SK-N-SH (cell line): ENCODE results near the gene IL32. TPM values are rescaled to one million over a fixed set of nuclear protein-coding genes. Genes with fewer than 3 reads are reported as not detected.

Source experiments
- CTCF ChIA-PET: fragments of 300-600, 350-600 bp; formaldehyde crosslinking; extraction: SDS; loops from one replicate; lab custom pipeline; 2021; lab: Yijun Ruan, JAX
- POLR2A ChIA-PET: fragments of 350-600 bp; sonication (Branson Sonifier 250); formaldehyde crosslinking; extraction: SDS; loops from one replicate; lab custom pipeline; 2020; ENCODE audit warnings: antibody characterized with exemption, inconsistent platforms; lab: Yijun Ruan, JAX
- DNase-seq: peaks from one replicate; pipeline ENCODE4 v3.0.0; 2012
- H2AFZ ChIP-seq: fragments of 200-600 bp; sonication (generic); 2 replicates; pipeline ENCODE4 v1.8.1; 2016; ENCODE audit warnings: antibody characterized with exemption, mild to moderate bottlenecking, low read depth
- H3F3A ChIP-seq: fragments of 200-600 bp; sonication (generic); replicated peaks from 2 replicates; pipeline ENCODE3; 2016; ENCODE audit warnings: antibody characterized with exemption, mild to moderate bottlenecking; ENCODE audit not compliant: insufficient read depth
- H3K27ac ChIP-seq, 2 experiments: fragments of 200-500 bp in 1 of 2; fragments of 200-600 bp in 1 of 2; sonication (Bioruptor generic) in 1 of 2; sonication (generic), shearing (Covaris generic) in 1 of 2; 2 replicates each; pipeline versions ENCODE4 v1.5.1 to v1.6.1; 2014 to 2016; ENCODE audit warnings: low read depth in 2 of 2, inconsistent platforms in 1 of 2, low read length in 1 of 2, mild to moderate bottlenecking in 1 of 2, mixed read lengths in 1 of 2
- H3K27me3 ChIP-seq: fragments of 200-600 bp; sonication (generic), shearing (Covaris generic); 2 replicates; pipeline ENCODE4 v1.6.1; 2016; ENCODE audit warnings: mixed run types; ENCODE audit not compliant: insufficient read depth
- H3K36me3 ChIP-seq, 2 experiments: fragments of 200-500 bp in 1 of 2; fragments of 200-600 bp in 1 of 2; sonication (Bioruptor generic) in 1 of 2; sonication (generic) in 1 of 2; replicated peaks in 1 of 2; 2 replicates each; pipeline versions ENCODE3 to v1.5.1; 2014 to 2016; ENCODE audit warnings: low read length in 1 of 2, mild to moderate bottlenecking in 1 of 2; ENCODE audit not compliant: insufficient read depth in 2 of 2, control insufficient read depth in 1 of 2
- H3K4me1 ChIP-seq, 2 experiments: fragments of 200-500 bp in 1 of 2; fragments of 200-600 bp in 1 of 2; sonication (Bioruptor generic) in 1 of 2; sonication (generic), shearing (Covaris generic) in 1 of 2; 2 replicates each; pipeline versions ENCODE4 v1.5.1 to v1.6.1; 2014 to 2016; ENCODE audit warnings: low read depth in 1 of 2, low read length in 1 of 2, mixed run types in 1 of 2; ENCODE audit not compliant: insufficient read depth in 2 of 2, control insufficient read depth in 1 of 2
- H3K4me2 ChIP-seq: fragments of 200-600 bp; sonication (generic), shearing (Covaris generic); 2 replicates; pipeline ENCODE4 v1.6.1; 2017; ENCODE audit warnings: mixed run types
- H3K4me3 ChIP-seq, 2 experiments: fragments of 200-500 bp in 1 of 2; fragments of 200-600 bp in 1 of 2; sonication (Bioruptor generic) in 1 of 2; sonication (generic), shearing (Covaris generic) in 1 of 2; 2 replicates each; pipeline versions ENCODE4 v1.5.1 to v1.8.1; 2014 to 2016; ENCODE audit warnings: low read depth in 2 of 2, inconsistent platforms in 1 of 2, low read length in 1 of 2, mild to moderate bottlenecking in 1 of 2, mixed read lengths in 1 of 2, moderate library complexity in 1 of 2
- H3K79me2 ChIP-seq: fragments of 200-600 bp; sonication (generic); 2 replicates; pipeline ENCODE4 v1.8.1; 2017; ENCODE audit warnings: mild to moderate bottlenecking; ENCODE audit not compliant: insufficient read depth
- H3K9ac ChIP-seq: fragments of 200-600 bp; sonication (generic); 2 replicates; pipeline ENCODE4 v1.6.1; 2017; ENCODE audit warnings: mixed run types
- H3K9me2 ChIP-seq: fragments of 200-600 bp; sonication (generic); 2 replicates; pipeline ENCODE4 v1.6.1; 2017; ENCODE audit warnings: mixed run types
- H3K9me3 ChIP-seq: fragments of 200-600 bp; sonication (generic); 2 replicates; pipeline ENCODE4 v1.6.1; 2017; ENCODE audit warnings: mixed run types, mild to moderate bottlenecking, moderate library complexity
- H4K20me1 ChIP-seq: fragments of 200-600 bp; sonication (generic); 2 replicates; pipeline ENCODE4 v1.6.1; 2017; ENCODE audit warnings: mild to moderate bottlenecking, mixed run types; ENCODE audit not compliant: insufficient read depth
- CTCF ChIP-seq: fragments of 200-600 bp; sonication (generic); IDR thresholded peaks from 2 replicates; pipeline ENCODE4 v1.6.1; 2017; ENCODE audit warnings: antibody characterized with exemption, mild to moderate bottlenecking, moderate library complexity
- EP300 ChIP-seq, 2 experiments: IDR thresholded peaks; 2 replicates each; pipeline versions ENCODE4 v1.4.0 to v1.6.1; 2012; ENCODE audit warnings: borderline replicate concordance in 1 of 2, low read depth in 1 of 2, low read length in 1 of 2
- GATA2 ChIP-seq: sonication (generic); formaldehyde crosslinking; IDR thresholded peaks from 2 replicates; pipeline ENCODE4 v1.5.0; 2020; ENCODE audit warnings: mild to moderate bottlenecking, missing genetic modification reagents
- JUND ChIP-seq: IDR thresholded peaks from 2 replicates; pipeline ENCODE4 v1.4.0; 2012
- NFIC ChIP-seq: IDR thresholded peaks from 2 replicates; pipeline ENCODE4 v1.4.0; 2012; ENCODE audit warnings: borderline replicate concordance
- PBX3 ChIP-seq: IDR thresholded peaks from 2 replicates; pipeline ENCODE4; 2012
- RAD21 ChIP-seq: IDR thresholded peaks from 2 replicates; pipeline ENCODE4 v1.6.1; 2012; ENCODE audit warnings: mild to moderate bottlenecking, low read length
- RFX5 ChIP-seq: IDR thresholded peaks from 2 replicates; pipeline ENCODE4 v1.6.1; 2012; ENCODE audit warnings: mild to moderate bottlenecking, improper control_type of control experiment, low read length
- TAF1 ChIP-seq: IDR thresholded peaks from 2 replicates; pipeline ENCODE4 v1.6.1; 2012; ENCODE audit warnings: low read depth, mild to moderate bottlenecking, low read length, moderate library complexity, borderline replicate concordance
- TCF12 ChIP-seq: IDR thresholded peaks from 2 replicates; pipeline ENCODE4 v1.4.0; 2012
- TEAD4 ChIP-seq: IDR thresholded peaks from 2 replicates; pipeline ENCODE4 v1.4.0; 2012; ENCODE audit warnings: mild to moderate bottlenecking, borderline replicate concordance; ENCODE audit not compliant: insufficient read depth
- USF1 ChIP-seq: IDR thresholded peaks from 2 replicates; pipeline ENCODE4 v1.4.0; 2012; ENCODE audit warnings: low read depth, borderline replicate concordance
- USF2 ChIP-seq: fragments of 150-350 bp; IDR thresholded peaks from 2 replicates; pipeline ENCODE4 v1.6.1; 2017; ENCODE audit warnings: antibody characterized with exemption, low read length, low read depth, borderline replicate concordance
- YY1 ChIP-seq: IDR thresholded peaks from 2 replicates; pipeline ENCODE4 v1.4.0; 2012; ENCODE audit warnings: low read depth, mild to moderate bottlenecking
- ZBTB33 ChIP-seq: IDR thresholded peaks from 2 replicates; pipeline ENCODE4 v1.4.0; 2012; ENCODE audit warnings: low read depth, borderline replicate concordance
- WGBS: methylation state at CpG from one replicate; pipeline ENCODE4 v1.1.6; 2017; ENCODE audit warnings: low lambda C conversion rate; 5-methylcytosine and 5-hydroxymethylcytosine counted together
- polyA plus RNA-seq, 3 experiments: library from polyadenylated mRNA; depleted of rRNA; stranded (reverse); fragments of >200 nt; gene quantifications; 2 replicates each; pipeline ENCODE4 v1.2.3, GENCODE V29; 2012

Gene IL32
- polyA plus RNA-seq (2012; rRNA removed): 26.4 and 34.7 TPM in 2 replicates
- 21.8 and 21.9 TPM in 2 replicates for polyA plus RNA-seq (2012; cell fraction: cytosol; rRNA removed)
- polyA plus RNA-seq (2012; cell fraction: nucleus; rRNA removed): 39.1 and 47.2 TPM in 2 replicates

GRCh38 chr16:3065069-3065741 is at the start of gene IL32:
TSS of gene IL32 (plus strand) at chr16:3065640. CDS start at chr16:3065812, 172 bp downstream.
- no peak for TF ChIP-seq RFX5
- TF ChIP-seq TAF1: no peak
- 0 out of 2 replicates have a peak, but pooled peaks have one; percentile 25 for TF ChIP-seq TCF12
- TF ChIP-seq, all 33 proteins: peak for 1
- POLR2A ChIA-PET: no interaction called here
- DNase-seq: no peak
- no peaks in the 10 kb centered on the region for H3K9me3 ChIP-seq
- H3K36me3 ChIP-seq: no peaks in the 10 kb centered on the region
- CTCF ChIA-PET: interaction anchor here (1.0 to 3.9 kb wide), 5 partner anchors 15 to 36 kb away, joined by 3 to 26 read pairs (median 3); no protein-coding TSS in a partner anchor
- no peaks in the 10 kb centered on the region for H3F3A ChIP-seq
- no peaks in the 10 kb centered on the region for H3K79me2 ChIP-seq
- peak within 1 kb of the TSS; percentile 46; the same call in 1 of the 2 replicates for H3K4me2 ChIP-seq
- no peaks in the 10 kb centered on the region for H4K20me1 ChIP-seq
- 48% methylated on average over 11 of the region's 13 CpGs for WGBS
- no peaks in the 10 kb centered on the region for H3K9me2 ChIP-seq
- H3K4me3 ChIP-seq: peak within 1 kb of the TSS in 1 of 2 experiments; percentile 50; a peak in 1 of 4 replicates
- H3K9ac ChIP-seq: peak within 1 kb of the TSS; percentile 59
- no peaks in the 10 kb centered on the region for H3K27me3 ChIP-seq
- H2AFZ ChIP-seq: peak within 1 kb of the TSS; percentile 80
- H3K27ac ChIP-seq: no peak within 1 kb of the TSS
- H3K4me1 ChIP-seq: no peaks in the 10 kb centered on the region; a peak in 1 of 4 replicates

- H3K4me2 ChIP-seq: no peak overlapping the region
- peaks cover 0 to 12% of the 10 kb centered on the region in 2 experiments; a peak in 1 of 4 replicates for H3K4me1 ChIP-seq
- H2AFZ ChIP-seq: no peak overlapping the region
- peaks cover 0 to under 1% of the 10 kb centered on the region in 2 experiments for H3K36me3 ChIP-seq
- H3K27ac ChIP-seq: no peak overlapping the region
- ChIA-PET POLR2A (no interaction called here), CTCF (interaction anchor here (8.5 kb wide), 1 partner anchor 15 kb away, joined by 111 read pairs; no protein-coding TSS in a partner anchor)
- no peak overlapping the region for H3K4me3 ChIP-seq
- H4K20me1 ChIP-seq: peaks cover under 1% of the 10 kb centered on the region; the same call in 1 of the 2 replicates
- H3K9me2 ChIP-seq: no peaks in the 10 kb centered on the region
- no peaks in the 10 kb centered on the region for H3K9me3 ChIP-seq
- peaks cover 5% of the 10 kb centered on the region; the same call in 1 of the 2 replicates for H3K79me2 ChIP-seq
- no peak for TF ChIP-seq TEAD4
- no peak for TF ChIP-seq YY1
- TF ChIP-seq GATA2 (CRISPR knock-in tag): no peak
- TF ChIP-seq EP300 (IDR thresholded peaks at IDR 0.05; ENCODE audit: borderline replicate concordance in 1 of 2, low read depth in 1 of 2, low read length in 1 of 2): no peak
- no peak for TF ChIP-seq ZBTB33
- TF ChIP-seq NFIC: no peak
- TF ChIP-seq RAD21: no peak
- TF ChIP-seq RFX5: no peak
- TF ChIP-seq JUND: no peak
- no peak for TF ChIP-seq CTCF
- no peak for TF ChIP-seq USF2
- TF ChIP-seq PBX3: no peak
- no peak for TF ChIP-seq USF1
- no peak for TF ChIP-seq TCF12
- peaks cover 5% of the 10 kb centered on the region for H3F3A ChIP-seq
- H3K27me3 ChIP-seq: no peaks in the 10 kb centered on the region
- no peak for DNase-seq
- H3K9ac ChIP-seq: no peak overlapping the region
- WGBS: 86% methylated on average over 11 of the region's 13 CpGs
Measured at GRCh38 chr16:3015865-3016521, 49.4 kb upstream of the IL32 start.
